Adrenal gland (tissue), 5 donors: Measurements from ENCODE around the gene MTHFD1.

Experiments used
- POLR2A ChIP-seq, 2 donors: fragments of 450-650 bp; IDR thresholded peaks; one replicate each; pipeline ENCODE4 v1.6.1; 2017; ENCODE audit warnings: antibody characterized with exemption in 2 of 2, mild to moderate bottlenecking in 2 of 2, moderate library complexity in 1 of 2
- TF ChIP-seq, protein P1 (sequence below), 6 experiments: fragments of 450-650 bp in 4 of 6; fragments of 200-600 bp in 2 of 6; sonication (generic) in 1 of 6; IDR thresholded peaks; 1 replicate in 5 of 6; 2 replicates in 1 of 6; pipeline versions ENCODE4 v1.5.1 to v1.8.0; 2016 to 2021; ENCODE audit warnings: antibody characterized with exemption in 6 of 6, mild to moderate bottlenecking in 2 of 6, moderate library complexity in 1 of 6
- donor health status: DM: no; HTN: no; CAD: no.

GRCh38 chr14:64491637-64492036 is 103.5 kb downstream of the MTHFD1 start:
- TF ChIP-seq, protein P1, sequence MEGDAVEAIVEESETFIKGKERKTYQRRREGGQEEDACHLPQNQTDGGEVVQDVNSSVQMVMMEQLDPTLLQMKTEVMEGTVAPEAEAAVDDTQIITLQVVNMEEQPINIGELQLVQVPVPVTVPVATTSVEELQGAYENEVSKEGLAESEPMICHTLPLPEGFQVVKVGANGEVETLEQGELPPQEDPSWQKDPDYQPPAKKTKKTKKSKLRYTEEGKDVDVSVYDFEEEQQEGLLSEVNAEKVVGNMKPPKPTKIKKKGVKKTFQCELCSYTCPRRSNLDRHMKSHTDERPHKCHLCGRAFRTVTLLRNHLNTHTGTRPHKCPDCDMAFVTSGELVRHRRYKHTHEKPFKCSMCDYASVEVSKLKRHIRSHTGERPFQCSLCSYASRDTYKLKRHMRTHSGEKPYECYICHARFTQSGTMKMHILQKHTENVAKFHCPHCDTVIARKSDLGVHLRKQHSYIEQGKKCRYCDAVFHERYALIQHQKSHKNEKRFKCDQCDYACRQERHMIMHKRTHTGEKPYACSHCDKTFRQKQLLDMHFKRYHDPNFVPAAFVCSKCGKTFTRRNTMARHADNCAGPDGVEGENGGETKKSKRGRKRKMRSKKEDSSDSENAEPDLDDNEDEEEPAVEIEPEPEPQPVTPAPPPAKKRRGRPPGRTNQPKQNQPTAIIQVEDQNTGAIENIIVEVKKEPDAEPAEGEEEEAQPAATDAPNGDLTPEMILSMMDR (IDR thresholded peaks at IDR 0.05) = no peak
- TF ChIP-seq POLR2A (IDR thresholded peaks at IDR 0.05) = no peak
